ENCODE data around the gene TNS4. TPM values are rescaled to one million over a fixed set of nuclear protein-coding genes. Genes with fewer than 3 reads are reported as not detected.

The TNS4 gene
- total and polyA plus RNA-seq, 2 donors (not counting 1 experiment from before 2014, with no cell fraction given): not detected

DNA sequence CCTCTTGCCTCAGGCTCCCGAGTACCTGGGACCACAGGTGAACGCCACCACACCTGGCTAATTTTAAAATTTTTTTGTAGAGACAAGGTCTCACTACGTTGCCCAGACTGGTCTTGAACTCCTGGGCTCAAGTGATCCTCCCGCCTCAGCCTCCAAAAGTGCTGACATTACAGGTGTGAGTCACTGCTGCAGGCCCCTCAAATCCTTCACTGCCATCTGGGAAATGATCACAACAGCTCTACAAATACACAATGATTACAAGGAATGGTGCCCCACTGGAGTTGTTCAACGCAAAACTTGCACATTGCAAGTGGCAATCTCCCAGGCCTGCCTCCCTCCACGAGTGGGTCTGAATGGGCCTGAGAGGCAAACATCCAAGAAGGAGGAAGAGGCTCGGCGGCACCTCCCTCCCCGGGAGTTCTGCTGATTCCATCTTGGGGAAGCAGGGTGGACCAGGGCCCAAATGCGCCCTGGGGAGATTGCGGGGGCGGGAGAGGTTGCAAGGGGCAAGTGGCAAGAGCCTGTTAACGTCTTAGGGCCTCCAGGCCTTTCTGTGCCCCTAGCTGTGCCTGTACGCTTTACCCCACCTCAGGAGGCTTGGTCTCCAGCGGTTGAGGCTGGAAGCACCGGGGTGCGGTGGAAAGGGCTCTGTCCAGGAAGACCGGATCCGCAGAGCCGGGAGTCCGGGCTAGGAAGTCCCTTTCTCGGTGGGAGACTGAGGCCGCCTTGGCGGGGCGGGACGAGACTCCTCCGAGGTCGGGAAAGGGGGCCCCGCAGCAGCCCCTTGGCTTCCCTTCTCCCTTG, 58.8 kb downstream of the TNS4 start:
- H3K9me3 Mint-ChIP-seq (ENCODE audit: insufficient read depth): no peaks in the 10 kb centered on the region
- WGBS (ENCODE audit: insufficient coverage): 58% methylated on average over 28 of the region's 29 CpGs
- peaks cover 29 to 37% of the 10 kb centered on the region in 2 donors for H3K4me1 ChIP-seq (ENCODE audit: control insufficient read depth in 2 of 2, insufficient read depth in 2 of 2, low read length in 2 of 2)
- H3K27ac ChIP-seq (ENCODE audit: low read length in 2 of 2): peak overlapping the region in 1 of 2 donors; percentile 62
- H3K27ac Mint-ChIP-seq: peak overlapping the region; percentile 46
- H4K20me1 ChIP-seq (ENCODE audit: control insufficient read depth, insufficient read depth, low read length, poor library complexity, severe bottlenecking): no peaks in the 10 kb centered on the region
- TF ChIP-seq, protein P1, sequence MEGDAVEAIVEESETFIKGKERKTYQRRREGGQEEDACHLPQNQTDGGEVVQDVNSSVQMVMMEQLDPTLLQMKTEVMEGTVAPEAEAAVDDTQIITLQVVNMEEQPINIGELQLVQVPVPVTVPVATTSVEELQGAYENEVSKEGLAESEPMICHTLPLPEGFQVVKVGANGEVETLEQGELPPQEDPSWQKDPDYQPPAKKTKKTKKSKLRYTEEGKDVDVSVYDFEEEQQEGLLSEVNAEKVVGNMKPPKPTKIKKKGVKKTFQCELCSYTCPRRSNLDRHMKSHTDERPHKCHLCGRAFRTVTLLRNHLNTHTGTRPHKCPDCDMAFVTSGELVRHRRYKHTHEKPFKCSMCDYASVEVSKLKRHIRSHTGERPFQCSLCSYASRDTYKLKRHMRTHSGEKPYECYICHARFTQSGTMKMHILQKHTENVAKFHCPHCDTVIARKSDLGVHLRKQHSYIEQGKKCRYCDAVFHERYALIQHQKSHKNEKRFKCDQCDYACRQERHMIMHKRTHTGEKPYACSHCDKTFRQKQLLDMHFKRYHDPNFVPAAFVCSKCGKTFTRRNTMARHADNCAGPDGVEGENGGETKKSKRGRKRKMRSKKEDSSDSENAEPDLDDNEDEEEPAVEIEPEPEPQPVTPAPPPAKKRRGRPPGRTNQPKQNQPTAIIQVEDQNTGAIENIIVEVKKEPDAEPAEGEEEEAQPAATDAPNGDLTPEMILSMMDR (IDR thresholded peaks at IDR 0.05): no peak
- TF ChIP-seq EZH2 (IDR thresholded peaks at IDR 0.05; ENCODE audit: borderline replicate concordance, insufficient read depth, low read depth, low read length, poor library complexity, severe bottlenecking): no peak
- ChIA-PET CTCF (interaction anchor here (0.6 to 9.3 kb wide), 13 partner anchors 24 to 178 kb away, joined by 3 to 172 read pairs (median 7); partner anchors contain the start of genes CCR7 and TOP2A), POLR2A (interaction anchor here (2.6 kb wide), 1 partner anchor 91 kb away, joined by 18 read pairs; no protein-coding TSS in a partner anchor)
- no peaks in the 10 kb centered on the region for H3K36me3 ChIP-seq (replicated peaks in 1 of 2; ENCODE audit: control extremely low read depth in 1 of 2, control insufficient read depth in 1 of 2, extremely low read depth in 1 of 2, insufficient read depth in 2 of 2, low read length in 1 of 2)
- intact Hi-C loops (cut with micrococcal nuclease): loop anchor here (1.0 to 5.0 kb wide), 4 partner anchors 25 to 350 kb away; partner anchors contain the start of gene TOP2A
- no peaks in the 10 kb centered on the region for H3K27me3 Mint-ChIP-seq
- peaks cover 39% of the 10 kb centered on the region for H3K4me1 Mint-ChIP-seq
- peak overlapping the region in 4 of 5 experiments; percentile 41 to 66 (median 56) for H3K4me3 ChIP-seq (ENCODE audit: control extremely low read depth in 1 of 5, extremely low read depth in 1 of 5, insufficient read depth in 1 of 5, low read depth in 2 of 5, low read length in 4 of 5)
- ATAC-seq (ENCODE audit: low read depth): no peak
- peaks cover 0 to 6% (median 0%) of the 10 kb centered on the region in 4 experiments for H3K27me3 ChIP-seq (replicated peaks in 1 of 4; ENCODE audit: control extremely low read depth in 1 of 4, control insufficient read depth in 3 of 4, insufficient read depth in 4 of 4, low read length in 3 of 4)
- peak overlapping the region; percentile 77 for H3K4me3 Mint-ChIP-seq
- H3K9me3 ChIP-seq (ENCODE audit: control extremely low read depth in 1 of 3, control insufficient read depth in 2 of 3, insufficient read depth in 1 of 3, low read length in 2 of 3): no peaks in the 10 kb centered on the region
- H2AFZ ChIP-seq (ENCODE audit: insufficient read depth, low read depth, low read length, poor library complexity, severe bottlenecking): peak overlapping the region; percentile 91
- H3K9ac ChIP-seq (ENCODE audit: low read length): peak overlapping the region; percentile 72
- DNase-seq: no peak
- H3K79me2 ChIP-seq (ENCODE audit: control insufficient read depth, insufficient read depth, low read length): peaks cover 30% of the 10 kb centered on the region
- peak overlapping the region; percentile 95 for H3K4me2 ChIP-seq (replicated peaks; ENCODE audit: low read depth, low read length, poor library complexity, severe bottlenecking)

DNA sequence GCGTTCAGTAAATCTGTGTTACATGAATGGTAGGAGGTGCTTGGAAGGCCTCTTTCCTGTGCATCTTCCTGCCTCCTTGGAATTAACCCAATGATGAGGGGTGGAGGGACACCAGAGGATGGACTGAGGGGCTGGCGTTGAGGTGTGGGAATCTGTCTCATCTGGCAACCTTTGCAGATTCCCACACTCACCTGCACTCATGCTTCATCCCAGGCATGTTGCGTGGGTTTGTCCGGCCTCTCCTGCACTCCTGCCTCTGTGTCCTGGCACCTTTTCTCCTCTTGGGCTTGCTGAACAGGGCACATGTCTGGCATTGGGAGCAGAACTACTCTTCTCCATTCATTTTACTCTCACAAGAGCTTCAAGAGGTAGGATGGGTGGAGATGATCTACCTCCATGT, 61.3 kb downstream of the TNS4 start:
- intact Hi-C loops (cut with micrococcal nuclease): loop anchor here (5.0 kb wide), 3 partner anchors 37 to 352 kb away; no protein-coding TSS in a partner anchor
- peaks cover 14% of the 10 kb centered on the region for H3K79me2 ChIP-seq (ENCODE audit: control insufficient read depth, insufficient read depth, low read length)
- Mint-ChIP-seq H3K27me3 (no peaks in the 10 kb centered on the region), H3K27ac (no peak overlapping the region), H3K9me3 (ENCODE audit: insufficient read depth) (no peaks in the 10 kb centered on the region), H3K4me3 (no peak overlapping the region), H3K4me1 (peaks cover 26% of the 10 kb centered on the region)
- H3K36me3 ChIP-seq (replicated peaks in 1 of 2; ENCODE audit: control extremely low read depth in 1 of 2, control insufficient read depth in 1 of 2, extremely low read depth in 1 of 2, insufficient read depth in 2 of 2, low read length in 1 of 2): no peaks in the 10 kb centered on the region
- no peak overlapping the region for H3K4me3 ChIP-seq (ENCODE audit: control extremely low read depth in 1 of 5, extremely low read depth in 1 of 5, insufficient read depth in 1 of 5, low read depth in 2 of 5, low read length in 4 of 5)
- H4K20me1 ChIP-seq (ENCODE audit: control insufficient read depth, insufficient read depth, low read length, poor library complexity, severe bottlenecking): no peaks in the 10 kb centered on the region
- no peaks in the 10 kb centered on the region for H3K27me3 ChIP-seq (replicated peaks in 1 of 4; ENCODE audit: control extremely low read depth in 1 of 4, control insufficient read depth in 3 of 4, insufficient read depth in 4 of 4, low read length in 3 of 4)
- DNase-seq (no peak), ATAC-seq (ENCODE audit: low read depth) (no peak)
- no peak overlapping the region for H3K4me2 ChIP-seq (replicated peaks; ENCODE audit: low read depth, low read length, poor library complexity, severe bottlenecking)
- H2AFZ ChIP-seq (ENCODE audit: insufficient read depth, low read depth, low read length, poor library complexity, severe bottlenecking): no peak overlapping the region
- TF ChIP-seq, protein P1 (IDR thresholded peaks at IDR 0.05): no peak
- no peak for TF ChIP-seq EZH2 (IDR thresholded peaks at IDR 0.05; ENCODE audit: borderline replicate concordance, insufficient read depth, low read depth, low read length, poor library complexity, severe bottlenecking)
- H3K4me1 ChIP-seq (ENCODE audit: control insufficient read depth in 2 of 2, insufficient read depth in 2 of 2, low read length in 2 of 2): peaks cover 22 to 34% of the 10 kb centered on the region in 2 donors
- ChIA-PET CTCF (interaction anchor here (1.0 to 9.3 kb wide), 12 partner anchors 8 to 208 kb away, joined by 3 to 172 read pairs (median 4); no protein-coding TSS in a partner anchor), POLR2A (no interaction called here)
- 94% methylated on average over 4 of the region's 4 CpGs for WGBS (ENCODE audit: insufficient coverage)
- no peak overlapping the region for H3K9ac ChIP-seq (ENCODE audit: low read length)
- H3K9me3 ChIP-seq (ENCODE audit: control extremely low read depth in 1 of 3, control insufficient read depth in 2 of 3, insufficient read depth in 1 of 3, low read length in 2 of 3): no peaks in the 10 kb centered on the region
- no peak overlapping the region for H3K27ac ChIP-seq (ENCODE audit: low read length in 2 of 2)

Data from B cell (primary cell).